Measurements from ENCODE around the gene MICAL2.

MICAL2 gene

DNA sequence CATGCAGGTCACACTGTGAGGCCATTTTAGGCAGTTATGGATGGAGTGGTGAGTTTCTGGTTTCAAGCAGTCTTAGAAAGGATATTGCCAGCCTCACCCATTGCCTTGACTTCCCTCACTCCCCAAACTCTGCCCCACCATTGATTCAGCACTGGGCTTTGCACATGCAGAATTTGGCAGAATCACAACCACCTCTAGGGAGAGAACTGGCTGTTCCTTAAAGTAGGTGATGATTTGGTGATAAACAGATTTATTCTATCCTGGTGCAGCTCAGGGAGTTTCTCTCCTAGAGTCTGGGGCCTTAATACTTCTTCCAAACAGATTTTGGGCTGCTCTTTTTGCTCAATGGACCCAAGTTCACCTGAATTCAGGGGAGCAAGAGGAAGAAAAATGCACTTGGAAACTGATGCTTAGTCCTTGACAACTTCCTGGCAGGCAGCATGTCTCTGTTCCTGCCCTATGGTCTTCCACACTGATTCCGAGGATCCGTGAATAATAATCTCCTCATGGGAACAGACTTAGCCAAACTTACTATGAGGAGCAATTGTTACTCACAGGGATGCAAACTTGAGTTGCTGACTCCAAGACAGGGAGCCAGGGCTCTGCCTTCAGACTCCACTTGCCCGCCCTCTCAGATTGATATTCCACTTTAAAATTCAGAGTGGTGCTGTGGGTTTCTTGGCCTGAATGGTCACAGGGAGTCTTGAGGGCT is 137.3 kb downstream of the MICAL2 start:
- no peak for TF ChIP-seq CTCF (IDR thresholded peaks at IDR 0.05; ENCODE audit: extremely low read depth, insufficient read depth, missing control alignments)
- in situ Hi-C loops (cut with MboI; ENCODE audit: low pct_unique_long_range_greater_than_20kb, low sequenced_read_pairs, unreplicated experiment): no loop called here
- DNase-seq (ENCODE audit: low spot score): no peak

DNA sequence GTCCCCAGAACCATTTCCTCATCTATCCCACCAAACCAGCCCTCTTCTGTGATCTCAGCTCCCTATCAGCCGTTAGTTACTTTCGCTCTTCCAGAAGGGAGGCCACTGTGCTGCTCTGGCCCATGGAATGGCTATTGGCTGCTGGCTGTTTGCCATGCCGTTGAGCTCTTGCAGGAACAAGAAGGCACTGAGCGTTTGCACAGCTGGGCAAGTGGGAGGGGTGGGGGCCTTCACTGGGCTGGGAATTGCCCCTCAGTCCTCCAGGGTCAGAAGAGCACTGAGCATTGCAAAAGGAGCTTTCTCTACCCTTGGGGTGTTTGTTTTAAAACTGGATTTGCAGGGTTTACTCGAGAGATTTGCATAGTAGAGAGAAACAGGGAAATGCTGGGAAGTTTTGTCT is 137.9 kb downstream of the MICAL2 start:
- no peak for DNase-seq (ENCODE audit: low spot score)
- in situ Hi-C loops (cut with MboI; ENCODE audit: low pct_unique_long_range_greater_than_20kb, low sequenced_read_pairs, unreplicated experiment): no loop called here
- TF ChIP-seq CTCF (IDR thresholded peaks at IDR 0.05; ENCODE audit: extremely low read depth, insufficient read depth, missing control alignments): no peak

DNA sequence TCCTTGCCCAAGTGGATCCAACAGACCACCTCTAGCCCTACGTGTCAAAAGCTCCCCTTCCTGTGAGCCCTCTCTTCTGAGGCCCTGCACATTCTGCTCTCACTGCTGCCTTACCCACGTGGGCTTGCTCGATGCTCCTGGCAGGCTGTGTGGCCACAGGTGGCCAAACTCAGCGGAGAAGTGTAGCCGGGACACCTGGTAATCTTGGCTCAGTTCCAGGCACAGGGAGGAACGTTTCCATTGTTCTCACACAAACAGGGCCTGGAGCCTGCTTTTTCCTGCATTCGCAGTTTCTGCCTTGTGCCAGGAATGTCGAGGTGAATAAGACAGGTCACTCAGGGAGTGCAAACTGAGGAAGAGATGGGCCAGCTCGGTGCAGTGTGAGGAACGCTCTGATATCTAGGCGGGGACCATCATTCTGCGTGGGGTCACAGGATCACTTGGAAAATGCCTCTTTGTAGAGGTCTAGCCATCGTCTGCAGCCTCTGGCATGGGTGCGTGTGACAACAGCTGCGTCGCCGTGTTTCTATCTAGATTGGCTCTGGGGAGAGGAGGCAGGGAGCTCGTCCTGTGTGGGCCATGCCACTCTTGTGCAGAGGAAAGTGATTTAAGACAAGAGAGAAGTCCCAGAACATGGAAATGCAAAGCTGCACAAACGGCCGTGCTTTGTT is 139.3 kb downstream of the MICAL2 start:
- no peak for DNase-seq (ENCODE audit: low spot score)
- in situ Hi-C loops (cut with MboI; ENCODE audit: low pct_unique_long_range_greater_than_20kb, low sequenced_read_pairs, unreplicated experiment): no loop called here
- TF ChIP-seq CTCF (IDR thresholded peaks at IDR 0.05; ENCODE audit: extremely low read depth, insufficient read depth, missing control alignments): no peak

DNA sequence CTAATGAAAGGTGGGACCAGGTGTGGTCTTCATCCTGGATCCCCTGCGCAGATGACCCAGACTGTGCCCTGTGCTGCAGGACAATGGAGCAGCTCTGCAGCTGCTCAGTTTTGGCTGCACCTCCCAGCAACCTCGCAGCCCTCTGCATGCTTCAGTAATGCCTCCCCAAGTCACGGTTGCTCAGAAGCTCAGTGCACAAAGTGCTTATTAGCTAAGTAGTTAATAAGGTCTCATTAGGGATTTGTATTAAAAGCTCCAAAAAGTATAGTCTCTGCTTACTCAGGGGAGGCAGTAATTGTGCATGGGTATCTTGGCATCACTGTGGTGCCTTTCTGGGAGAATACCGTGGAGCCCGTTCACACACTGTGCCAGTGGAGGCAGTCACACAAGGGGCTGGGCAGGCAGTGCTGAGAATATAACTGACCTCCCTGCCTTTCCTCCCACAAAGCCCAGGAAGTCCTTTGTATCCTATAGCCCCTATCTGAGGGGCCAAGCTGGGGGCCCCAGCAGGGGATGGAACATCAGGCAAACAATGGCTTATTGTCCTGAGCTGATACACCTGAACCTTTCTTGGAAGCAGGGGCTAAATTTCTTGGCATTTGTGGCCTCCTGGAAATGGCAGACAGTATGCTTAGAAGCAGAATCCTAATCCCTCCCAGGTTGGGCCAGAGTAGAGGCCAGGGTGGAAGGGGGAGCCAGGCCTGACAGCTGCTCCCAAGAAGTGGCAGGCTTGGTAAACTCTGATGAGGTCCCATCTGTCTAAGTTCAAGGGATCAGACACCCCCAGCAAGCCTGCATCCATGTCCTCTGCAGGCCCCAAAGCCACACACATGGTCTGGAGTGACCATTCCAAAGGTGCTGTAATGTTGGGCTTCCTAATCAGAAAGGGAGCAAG is 141.5 kb downstream of the MICAL2 start:
- no peak for TF ChIP-seq CTCF (IDR thresholded peaks at IDR 0.05; ENCODE audit: extremely low read depth, insufficient read depth, missing control alignments)
- in situ Hi-C loops (cut with MboI; ENCODE audit: low pct_unique_long_range_greater_than_20kb, low sequenced_read_pairs, unreplicated experiment): no loop called here
- DNase-seq (ENCODE audit: low spot score): no peak

DNA sequence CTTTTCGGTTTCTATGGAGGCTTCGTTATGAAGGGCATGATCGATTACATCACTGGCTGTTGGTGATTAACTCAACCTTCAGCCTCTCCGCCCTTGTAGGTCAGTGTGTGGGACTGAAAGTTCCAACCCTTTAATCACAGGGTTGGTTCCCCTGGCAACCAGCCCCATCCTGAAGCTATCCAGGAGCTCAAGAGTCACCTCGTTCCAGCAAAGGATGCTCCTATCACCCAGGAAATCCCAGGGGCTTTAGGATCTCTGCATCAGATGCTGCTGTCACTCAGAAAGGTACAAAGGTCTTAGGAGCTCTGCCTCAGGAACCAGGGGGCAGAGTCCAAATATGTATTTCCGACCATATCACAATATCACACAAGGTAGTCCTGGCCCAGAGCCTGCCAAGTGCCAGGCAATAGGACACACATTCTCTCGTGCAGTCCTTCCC is 143.5 kb downstream of the MICAL2 start:
- in situ Hi-C loops (cut with MboI; ENCODE audit: low pct_unique_long_range_greater_than_20kb, low sequenced_read_pairs, unreplicated experiment): no loop called here
- TF ChIP-seq CTCF (IDR thresholded peaks at IDR 0.05; ENCODE audit: extremely low read depth, insufficient read depth, missing control alignments): no peak

GRCh38 chr11:12258451-12258850 is 148.1 kb downstream of the MICAL2 start:
- no peak for TF ChIP-seq CTCF (IDR thresholded peaks at IDR 0.05; ENCODE audit: extremely low read depth, insufficient read depth, missing control alignments)
- no peak for DNase-seq (ENCODE audit: low spot score)
- in situ Hi-C loops (cut with MboI; ENCODE audit: low pct_unique_long_range_greater_than_20kb, low sequenced_read_pairs, unreplicated experiment): no loop called here

More for the DNA sequence above, 143.5 kb downstream of the MICAL2 start:
- no peak for DNase-seq (ENCODE audit: low spot score)

All from GM13977 (cell line).